Dermis blood vessel endothelial cell (primary cell): ENCODE measurements around the gene NAV3. TPM values are rescaled to one million over a fixed set of nuclear protein-coding genes. Genes with fewer than 3 reads are reported as not detected.

Source experiments
- DNase-seq: peaks from one replicate; pipeline ENCODE4 v3.0.0; 2010
- total RNA-seq: library from RNA; depleted of rRNA; stranded (reverse); fragments of >200 nt; gene quantifications from 2 replicates; pipeline ENCODE4 v1.2.3, GENCODE V29; 2014

Gene NAV3
- total RNA-seq, 1 donor from 2014 or later, result 5.4 TPM

- no peak for DNase-seq
These were observed 11.7 kb downstream of the NAV3 start for GRCh38 chr12:77842430-77842829.

GRCh38 chr12:77845831-77846230 lies 15.1 kb downstream of the NAV3 start:
- DNase-seq, result peak; percentile 77

- peak; percentile 38 for DNase-seq
These were observed 16.4 kb downstream of the NAV3 start for GRCh38 chr12:77847060-77847541.

GRCh38 chr12:77847680-77848431 lies 17.2 kb downstream of the NAV3 start:
- peak; percentile 69 for DNase-seq

GRCh38 chr12:77850129-77850528 lies 19.4 kb downstream of the NAV3 start:
- DNase-seq, result no peak

- no peak for DNase-seq
These were observed 20.0 kb downstream of the NAV3 start for GRCh38 chr12:77850698-77851097.

GRCh38 chr12:77855548-77855947 lies 24.9 kb downstream of the NAV3 start:
- DNase-seq, result no peak

- DNase-seq, result no peak
These were observed 30.6 kb downstream of the NAV3 start for GRCh38 chr12:77861317-77861716.

- DNase-seq, result no peak
These were observed 34.5 kb downstream of the NAV3 start for GRCh38 chr12:77865178-77865577.

- no peak for DNase-seq
These were observed 48.2 kb downstream of the NAV3 start for GRCh38 chr12:77878901-77879300.

- DNase-seq, result no peak
These were observed 52.0 kb downstream of the NAV3 start for GRCh38 chr12:77882709-77883108.

- peak; percentile 95 for DNase-seq
These were observed 57.9 kb downstream of the NAV3 start for GRCh38 chr12:77888611-77889010.

GRCh38 chr12:77891518-77892147 lies 60.9 kb downstream of the NAV3 start:
- DNase-seq, result no peak

- peak; percentile 83 for DNase-seq
These were observed 63.2 kb downstream of the NAV3 start for GRCh38 chr12:77893918-77894317.

GRCh38 chr12:77894556-77894955 lies 63.9 kb downstream of the NAV3 start:
- no peak for DNase-seq

GRCh38 chr12:77895699-77896098 lies 65.0 kb downstream of the NAV3 start:
- no peak for DNase-seq

GRCh38 chr12:77907936-77908335 lies 77.2 kb downstream of the NAV3 start:
- DNase-seq, result no peak

GRCh38 chr12:77914081-77914488 lies 83.4 kb downstream of the NAV3 start:
- DNase-seq, result peak; percentile 5

GRCh38 chr12:77915071-77915600 lies 84.4 kb downstream of the NAV3 start:
- no peak for DNase-seq

- no peak for DNase-seq
These were observed 85.6 kb downstream of the NAV3 start for GRCh38 chr12:77916276-77916675.

GRCh38 chr12:77918046-77918445 lies 87.4 kb downstream of the NAV3 start:
- no peak for DNase-seq

GRCh38 chr12:77919450-77919849 lies 88.8 kb downstream of the NAV3 start:
- DNase-seq, result no peak

GRCh38 chr12:77923882-77924281 lies 93.2 kb downstream of the NAV3 start:
- DNase-seq, result no peak

GRCh38 chr12:77924703-77925102 lies 94.0 kb downstream of the NAV3 start:
- DNase-seq, result no peak
